GM18873 (cell line): Measurements from ENCODE around the gene OBP2A.
"Not testable (repeated sequence)": the region's sequence is repeated elsewhere in the genome, so short reads cannot be mapped to it uniquely, and the experiment has no call there.

Experiments used
- ATAC-seq: cut with Tn5 transposase; IDR thresholded peaks from one replicate; pipeline ENCODE4 v1.9.1; 2021; ENCODE audit warnings: mild to moderate bottlenecking, moderate library complexity, moderate number of reproducible peaks; ENCODE audit not compliant: unreplicated experiment, low FRiP score

Gene OBP2A

DNA sequence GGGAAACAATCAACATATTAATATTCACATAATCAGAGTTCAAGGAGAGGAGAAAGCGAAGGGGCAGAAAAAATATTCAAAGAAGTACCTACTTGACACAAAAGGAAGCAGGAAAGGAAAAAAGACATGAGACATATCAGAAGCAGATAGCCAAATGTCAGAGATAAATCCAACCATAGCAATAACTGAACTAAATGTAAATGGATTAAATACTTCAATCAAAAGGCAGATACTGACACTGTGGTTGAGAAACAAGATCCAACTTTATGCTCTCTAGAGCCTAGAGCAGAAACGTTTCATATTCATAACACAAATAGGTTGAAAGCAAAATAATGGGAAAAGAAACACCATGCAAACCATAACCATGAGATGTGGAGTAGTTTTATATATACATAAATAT, 36.5 kb upstream of the OBP2A start:
- ATAC-seq = no peak

DNA sequence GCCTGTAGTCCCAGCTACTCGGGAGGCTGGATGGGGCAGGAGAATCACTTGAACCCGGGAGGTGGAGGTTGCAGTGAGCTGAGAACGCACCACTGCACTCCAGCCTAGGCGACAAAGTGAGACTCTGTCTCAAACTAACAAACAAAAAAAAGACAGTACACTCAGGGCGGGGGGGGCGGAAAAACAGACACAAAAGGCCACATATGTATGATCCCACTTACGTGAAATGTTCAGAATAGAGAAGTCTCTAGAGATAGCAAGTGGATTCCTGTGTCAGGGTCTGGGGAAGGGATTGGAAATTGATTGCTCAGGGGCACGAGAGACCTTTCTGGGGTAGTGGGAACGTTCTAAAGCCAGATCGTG, 33.7 kb upstream of the OBP2A start:
- no peak for ATAC-seq

DNA sequence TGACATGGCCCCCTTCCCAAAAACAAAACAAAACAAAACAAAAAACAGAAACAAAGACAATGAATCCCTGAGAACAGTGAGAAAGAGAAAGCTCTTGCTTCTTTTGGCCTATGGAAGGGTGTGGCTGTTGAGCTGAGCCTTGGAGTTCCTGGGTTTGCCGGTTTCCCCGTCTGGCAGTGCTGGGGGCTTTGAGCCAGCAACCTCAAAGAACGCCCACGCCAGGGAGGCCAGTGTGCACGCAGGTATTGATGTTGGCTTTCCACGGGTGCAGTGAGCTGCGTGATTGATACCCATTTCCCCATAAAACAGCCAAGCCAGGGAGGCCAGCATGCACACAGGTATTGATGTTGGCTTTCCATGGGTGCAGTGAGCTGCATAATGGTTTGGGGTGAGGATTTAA, 33.0 kb upstream of the OBP2A start:
- ATAC-seq = no peak

DNA sequence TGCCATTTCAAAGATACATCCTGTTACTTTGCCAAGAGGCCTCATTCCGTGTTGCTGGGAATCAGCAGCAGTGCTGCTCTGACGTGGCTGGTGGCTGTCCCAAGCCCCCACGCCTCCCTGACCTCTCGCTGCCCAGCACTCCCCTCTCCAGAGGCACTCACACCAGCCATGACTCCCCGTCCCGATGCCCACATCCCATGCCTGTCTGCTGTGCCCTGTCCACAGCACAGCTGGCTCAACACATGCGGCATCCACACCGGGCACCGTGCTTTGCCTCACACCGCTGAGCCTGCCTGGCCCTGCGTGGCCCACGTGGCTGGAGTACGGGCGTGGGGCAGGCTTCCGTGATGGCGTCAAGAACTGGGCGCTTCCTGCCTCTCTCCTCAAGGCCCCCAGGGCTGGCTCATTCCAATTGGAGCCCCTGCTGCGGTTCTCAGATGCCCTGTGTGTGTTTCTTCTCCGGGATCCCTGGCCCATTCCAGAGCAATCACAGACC, 32.5 kb upstream of the OBP2A start:
- no peak for ATAC-seq

DNA sequence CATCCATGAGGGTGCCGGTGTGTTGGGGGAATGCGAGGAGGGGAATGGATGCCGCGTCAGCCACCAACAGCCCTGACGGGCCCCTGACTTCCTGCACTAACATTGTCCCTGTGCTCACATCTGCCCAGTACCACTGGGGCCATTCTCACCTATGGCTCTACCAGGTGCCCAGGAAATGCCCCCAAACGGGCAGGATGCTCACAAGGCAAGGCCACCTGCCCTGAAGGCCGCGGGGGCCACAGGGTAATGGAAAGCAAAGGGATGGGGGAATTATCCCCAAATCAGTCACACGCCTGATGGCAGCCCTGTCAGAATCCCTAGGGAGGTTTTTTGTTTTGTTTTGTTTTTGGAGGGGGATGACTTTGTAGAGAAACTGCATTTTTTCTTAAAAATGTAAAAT, 32.0 kb upstream of the OBP2A start:
- not testable (repeated sequence) for ATAC-seq

DNA sequence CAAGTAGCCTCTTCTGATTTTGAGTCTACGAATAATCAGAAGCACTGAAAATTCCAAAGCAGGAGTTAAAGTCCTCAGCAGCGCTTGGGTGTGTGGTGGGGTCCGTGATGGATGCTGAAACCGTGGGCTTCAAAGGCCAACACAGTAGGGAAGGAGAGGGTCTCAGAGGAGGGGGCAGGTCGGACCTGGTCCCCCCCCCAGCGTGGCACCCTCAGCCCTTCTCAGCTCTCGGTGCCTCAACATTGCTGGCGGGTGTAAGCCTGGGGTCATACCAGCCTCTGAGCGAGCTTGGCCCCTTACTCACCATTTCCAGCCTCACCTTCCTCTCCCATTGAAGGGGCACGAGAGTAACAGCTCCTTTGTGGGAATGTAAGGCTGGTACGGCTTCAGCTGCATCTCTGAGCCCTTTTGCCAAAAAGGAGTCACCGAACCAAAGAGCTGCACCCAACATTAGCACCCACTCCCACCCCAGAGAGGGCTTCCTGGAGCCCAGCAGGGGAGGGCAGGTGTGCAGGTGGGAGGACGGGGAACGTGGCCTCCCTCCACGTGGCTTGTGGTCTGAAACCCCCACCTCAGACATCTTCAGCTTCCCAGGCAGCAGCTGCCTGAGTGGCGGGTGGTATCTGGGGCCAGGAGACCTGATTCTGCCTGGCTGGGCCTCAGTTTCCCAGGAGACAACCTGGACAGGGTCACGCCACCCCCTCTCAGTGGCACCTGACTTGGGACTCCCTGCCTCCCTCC, 31.4 kb upstream of the OBP2A start:
- no peak for ATAC-seq

DNA sequence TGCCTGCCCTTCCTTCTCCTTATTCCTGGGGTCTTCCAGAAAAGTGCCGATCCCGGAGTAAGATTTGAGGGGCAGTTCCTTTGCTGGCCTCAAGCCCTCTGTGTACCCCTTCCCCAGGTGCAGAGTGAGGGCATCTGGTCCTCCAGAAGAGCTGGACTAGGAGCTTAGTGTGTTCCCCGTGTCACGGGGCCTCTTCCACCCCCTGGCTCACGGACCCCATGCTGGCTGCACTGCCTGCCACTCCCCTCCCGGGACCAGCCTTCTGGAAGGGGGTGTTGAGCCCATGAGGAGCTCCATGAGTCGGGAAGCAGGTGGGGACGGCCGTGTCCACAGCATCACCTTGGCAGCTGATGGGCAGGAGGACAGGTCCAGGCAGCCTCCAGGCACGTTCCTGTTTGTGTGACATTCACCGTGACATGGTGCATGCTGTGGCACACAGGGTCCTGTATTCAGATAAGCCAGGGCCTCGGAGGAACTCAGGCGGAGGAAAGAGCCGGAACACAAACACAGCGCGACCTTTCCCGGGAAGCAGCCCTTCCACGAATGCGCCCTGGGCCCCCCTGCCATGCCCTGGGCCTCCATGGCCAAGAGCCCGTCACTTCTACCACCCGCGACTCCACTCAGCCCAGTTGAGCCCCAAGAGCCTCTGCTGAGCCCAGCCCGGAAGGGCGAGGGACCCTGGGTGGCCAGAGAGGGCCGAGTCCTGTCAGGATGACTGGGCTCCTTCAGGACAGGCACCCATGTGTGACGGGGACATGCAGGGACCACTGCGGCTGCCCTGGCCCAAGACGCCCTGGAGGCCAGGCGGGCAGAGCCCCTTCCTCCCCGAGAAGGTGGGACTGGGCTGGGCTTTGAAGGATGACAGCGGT, 30.6 kb upstream of the OBP2A start:
- ATAC-seq = no peak

DNA sequence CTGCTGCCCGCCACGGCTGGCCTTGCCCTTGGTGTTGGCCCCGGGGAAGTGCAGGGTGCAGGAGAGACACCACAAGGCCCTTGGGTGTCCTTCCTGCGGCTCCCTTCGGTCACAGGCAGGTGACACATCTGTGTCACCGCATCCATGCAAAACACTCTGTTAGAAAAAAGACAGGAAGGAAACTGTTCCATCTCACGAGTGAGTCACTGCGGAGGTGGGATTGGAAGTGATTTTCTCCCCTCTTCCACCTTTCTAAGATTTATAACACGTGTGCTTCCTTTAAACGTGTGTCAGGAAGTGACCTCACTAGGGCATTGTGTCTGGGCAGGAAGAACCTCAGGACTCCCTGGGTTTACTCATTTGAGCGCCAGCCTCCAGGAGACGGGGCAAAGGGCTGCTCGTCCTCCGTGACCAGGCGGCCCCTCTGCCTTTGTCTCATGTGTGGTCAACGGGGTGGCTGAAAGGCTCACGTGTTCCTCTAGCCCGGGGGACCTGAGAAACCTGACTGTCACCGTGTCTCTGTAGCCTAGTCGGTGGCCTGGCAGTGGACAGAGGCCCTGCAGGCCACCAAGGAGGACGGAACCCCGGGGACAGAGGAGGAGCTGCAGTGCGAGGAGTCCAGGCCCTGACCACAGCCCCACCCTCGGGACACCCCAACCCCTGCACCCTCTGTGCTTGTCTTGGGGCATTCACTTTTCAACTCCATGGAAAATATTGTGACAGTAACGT, 29.6 kb upstream of the OBP2A start:
- ATAC-seq = no peak

DNA sequence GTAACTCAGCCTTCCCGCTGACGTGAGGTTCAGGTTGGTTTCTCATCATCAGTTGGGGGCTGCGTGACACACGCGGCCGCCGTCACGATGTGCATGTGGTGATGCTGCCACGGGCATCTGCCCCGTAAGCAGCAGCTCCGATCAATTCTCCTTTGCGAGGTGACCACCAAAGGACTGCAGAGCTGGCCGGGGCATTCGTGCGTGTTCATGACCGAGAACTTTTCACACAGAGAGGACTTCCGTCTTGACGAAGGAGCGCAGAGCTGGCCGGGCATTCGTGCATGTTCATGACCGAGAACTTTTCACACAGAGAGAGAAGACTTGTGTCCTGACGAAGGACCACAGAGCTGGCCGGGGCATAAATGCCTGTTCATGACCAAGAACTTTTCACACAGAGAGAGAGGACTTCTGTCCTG, 28.5 kb upstream of the OBP2A start:
- no peak for ATAC-seq

DNA sequence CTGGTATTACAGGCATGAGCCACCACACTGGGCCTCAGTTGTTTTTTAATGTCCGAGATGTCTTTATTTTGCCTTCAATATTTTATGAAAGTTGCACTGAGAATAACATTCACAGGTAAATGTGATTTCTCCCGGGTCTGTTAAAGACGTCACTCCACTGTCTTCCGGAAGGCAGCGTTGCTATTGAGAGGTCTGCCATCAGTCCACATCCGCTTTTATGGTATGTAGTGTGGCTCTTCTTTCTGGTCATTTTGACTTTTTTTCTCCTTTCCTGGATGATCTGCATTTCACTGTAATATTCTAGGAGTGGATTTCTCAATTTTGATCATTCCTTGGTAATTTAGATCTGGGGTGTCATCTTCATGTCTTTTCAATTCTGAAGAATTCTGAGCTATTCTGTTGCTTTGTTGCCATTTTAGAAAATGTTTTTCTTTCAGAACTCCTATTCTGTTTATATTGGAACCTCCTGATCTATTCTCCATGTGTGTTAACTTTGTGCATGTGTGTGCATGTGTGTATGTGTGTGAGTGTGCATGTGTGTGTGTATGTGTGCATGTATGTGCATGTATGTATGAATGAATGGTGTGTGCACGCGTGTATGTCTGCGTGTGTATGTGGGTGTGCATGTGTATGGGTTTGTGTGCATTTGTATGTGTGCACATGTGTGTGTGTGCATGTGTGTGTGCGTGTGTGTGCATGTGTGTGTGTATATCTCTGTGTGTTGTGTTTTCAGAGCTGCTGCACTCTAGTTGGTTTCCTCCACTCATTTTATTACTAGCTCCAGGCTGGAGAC, 26.6 kb upstream of the OBP2A start:
- no peak for ATAC-seq

DNA sequence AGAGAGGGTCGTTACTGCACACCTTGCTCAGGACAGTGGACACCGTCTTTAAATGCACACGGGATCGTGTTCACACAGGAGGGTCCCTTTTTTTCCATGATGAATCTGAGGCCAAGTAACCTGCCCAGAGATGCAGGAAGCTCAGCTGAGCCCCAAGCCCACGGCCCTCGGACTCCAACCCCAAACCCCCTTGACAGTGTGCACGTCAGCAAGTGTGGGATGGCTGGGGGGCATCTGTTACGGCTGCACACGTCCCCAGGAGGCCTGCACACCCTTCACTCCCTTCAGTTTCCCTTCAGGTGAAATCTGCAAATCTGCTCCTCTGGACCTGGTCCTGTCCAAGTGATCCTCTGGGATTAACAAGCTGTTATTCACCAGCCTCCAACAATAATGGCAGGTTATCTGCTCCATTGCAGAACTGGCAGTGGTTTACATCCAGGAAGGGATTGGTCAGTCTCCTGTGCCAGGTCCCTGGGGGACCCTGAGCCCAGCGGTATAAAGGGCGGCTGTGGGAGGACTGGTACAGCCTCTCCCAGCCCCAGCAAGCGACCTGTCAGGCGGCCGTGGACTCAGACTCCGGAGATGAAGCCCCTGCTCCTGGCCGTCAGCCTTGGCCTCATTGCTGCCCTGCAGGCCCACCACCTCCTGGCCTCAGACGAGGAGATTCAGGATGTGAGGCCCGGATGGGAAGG, 24.9 kb upstream of the OBP2A start, which contains the start of gene LCN1:
Gene LCN1 (plus strand): TSS at position 525 of the 692 bp plus-strand sequence. CDS start 58 bp downstream, at position 583.
- ATAC-seq = no peak

DNA sequence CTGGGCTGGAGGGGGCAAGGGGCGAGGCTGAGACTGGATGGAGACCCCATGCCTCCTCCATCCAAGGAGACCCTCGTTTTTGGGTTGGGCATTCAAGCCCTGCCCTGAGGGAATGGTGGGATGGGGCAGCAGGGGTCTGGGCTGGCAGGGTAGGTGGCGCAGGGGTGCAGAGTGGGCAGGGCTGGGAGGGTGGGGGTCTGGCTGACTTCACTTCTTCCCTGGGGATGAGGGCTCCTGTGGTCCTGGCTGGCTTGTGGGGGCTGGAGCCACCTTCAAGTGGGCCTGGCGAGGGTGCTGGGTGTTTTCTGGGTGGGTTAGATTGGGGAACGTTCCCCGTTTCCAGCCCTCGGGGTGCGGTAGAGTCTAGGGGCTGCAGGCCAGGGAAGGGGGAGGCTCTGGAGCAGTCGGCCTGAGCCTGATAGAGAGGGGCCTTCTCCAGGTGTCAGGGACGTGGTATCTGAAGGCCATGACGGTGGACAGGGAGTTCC, 24.3 kb upstream of the OBP2A start:
- no peak for ATAC-seq

DNA sequence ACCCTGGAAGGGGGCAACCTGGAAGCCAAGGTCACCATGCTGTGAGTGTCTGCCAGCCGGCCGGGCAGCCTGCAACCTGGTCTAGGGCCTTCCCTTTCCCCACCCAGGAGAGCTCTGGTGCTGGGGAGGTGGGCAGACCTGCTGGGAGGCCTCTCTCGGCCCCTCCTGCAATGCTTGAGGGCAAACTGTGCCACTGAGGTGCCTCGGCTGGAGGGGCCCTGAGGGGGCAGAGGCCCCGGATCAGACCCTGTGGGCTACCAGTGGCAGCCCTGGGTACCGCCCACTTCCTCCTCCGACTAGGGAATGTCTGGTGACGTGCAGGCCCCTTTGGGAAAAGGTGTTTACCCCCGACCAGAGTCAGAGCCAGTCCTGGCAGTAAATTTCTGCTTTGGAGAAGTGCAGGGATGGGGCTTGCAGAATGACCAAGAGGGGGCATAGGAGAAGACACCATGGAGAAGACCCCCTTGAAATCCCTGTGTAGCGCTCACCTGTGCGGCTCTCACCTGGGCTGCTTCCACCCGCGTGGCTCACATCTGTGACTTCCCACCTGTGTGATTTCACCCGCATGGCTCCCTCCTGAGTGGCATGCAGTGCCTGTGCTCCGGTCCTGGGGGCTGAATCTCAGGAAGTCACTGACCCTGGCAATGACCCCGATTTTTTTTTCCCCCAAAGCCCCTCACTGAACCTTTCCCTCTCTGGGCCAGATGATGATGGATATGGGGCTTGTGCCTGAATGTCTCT, 23.6 kb upstream of the OBP2A start:
- ATAC-seq = no peak

DNA sequence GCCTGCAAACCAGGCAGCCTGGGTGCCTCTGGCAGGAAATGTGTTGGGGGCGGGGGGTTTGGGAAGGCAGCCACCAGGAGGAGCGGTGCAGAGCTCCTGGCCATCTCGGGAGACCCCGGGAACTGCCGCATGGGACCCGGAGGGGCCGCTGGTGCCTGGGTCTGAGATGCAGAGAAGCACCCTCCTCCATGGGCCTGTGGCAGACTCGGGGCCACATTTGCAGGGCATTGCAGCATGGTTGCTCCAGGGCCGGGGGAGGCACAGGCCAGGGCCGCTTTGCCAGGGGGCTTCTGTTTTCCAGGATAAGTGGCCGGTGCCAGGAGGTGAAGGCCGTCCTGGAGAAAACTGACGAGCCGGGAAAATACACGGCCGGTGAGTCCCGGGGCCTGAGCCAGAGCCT, 23.0 kb upstream of the OBP2A start:
- ATAC-seq = no peak

DNA sequence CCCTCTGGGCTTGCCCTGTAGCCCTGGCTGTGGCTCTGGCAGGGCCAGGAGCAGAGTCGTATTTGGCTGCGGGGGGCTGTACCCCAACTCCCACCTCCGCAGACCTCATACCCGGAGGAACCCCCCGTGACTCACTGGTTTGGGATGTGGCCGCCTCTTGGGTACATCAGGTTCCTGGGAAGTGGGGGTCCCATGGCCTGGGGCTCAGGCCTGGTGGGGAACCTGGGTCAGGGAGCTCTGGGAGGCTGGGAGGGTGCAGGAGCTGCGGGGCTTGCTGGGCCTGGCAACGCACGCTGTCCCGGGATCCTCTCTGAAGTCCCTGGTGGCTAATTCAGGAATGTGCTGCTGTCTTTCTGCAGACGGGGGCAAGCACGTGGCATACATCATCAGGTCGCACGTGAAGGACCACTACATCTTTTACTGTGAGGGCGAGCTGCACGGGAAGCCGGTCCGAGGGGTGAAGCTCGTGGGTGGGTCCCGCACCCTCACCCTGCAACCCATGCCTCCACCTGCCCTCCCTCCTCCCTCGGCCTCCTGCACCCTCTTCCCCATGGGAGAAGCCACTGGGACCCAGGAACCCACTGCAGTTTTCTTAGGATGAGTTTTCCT, 22.3 kb upstream of the OBP2A start:
- ATAC-seq = no peak

DNA sequence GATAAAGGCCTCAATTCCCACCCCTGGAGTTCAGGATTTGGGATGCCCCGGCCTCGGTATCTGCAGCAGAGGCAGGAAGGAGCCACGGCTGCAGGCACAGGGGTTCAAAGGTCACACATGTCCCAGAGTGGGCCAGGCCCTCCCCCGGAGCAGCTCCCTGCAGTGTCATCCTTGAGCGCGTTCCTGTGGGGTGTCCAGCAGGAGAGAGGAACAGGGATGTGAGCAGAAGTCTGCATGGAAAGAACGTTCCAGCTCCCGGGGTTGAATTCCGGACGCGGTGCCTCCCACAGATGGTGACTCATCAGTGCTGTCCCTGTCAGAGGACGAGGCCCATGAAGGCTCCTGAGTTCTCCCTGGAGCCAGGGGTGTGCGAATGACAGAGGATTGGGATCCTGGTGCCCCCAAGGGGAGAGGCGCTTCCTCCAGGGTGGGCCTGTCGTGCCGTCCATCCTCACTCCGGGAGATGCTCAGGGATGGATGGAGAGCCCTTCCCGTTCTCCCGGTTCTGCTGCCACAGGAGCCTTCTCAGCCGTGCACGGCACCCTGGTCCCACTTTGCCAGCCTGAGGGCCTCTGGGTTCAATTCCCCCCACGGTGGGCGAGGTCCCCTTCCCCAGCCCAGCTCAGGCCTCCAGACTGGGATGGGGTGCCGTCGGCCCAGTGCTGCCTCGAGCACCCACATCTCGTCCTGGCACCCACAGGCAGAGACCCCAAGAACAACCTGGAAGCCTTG, 21.6 kb upstream of the OBP2A start:
- no peak for ATAC-seq

DNA sequence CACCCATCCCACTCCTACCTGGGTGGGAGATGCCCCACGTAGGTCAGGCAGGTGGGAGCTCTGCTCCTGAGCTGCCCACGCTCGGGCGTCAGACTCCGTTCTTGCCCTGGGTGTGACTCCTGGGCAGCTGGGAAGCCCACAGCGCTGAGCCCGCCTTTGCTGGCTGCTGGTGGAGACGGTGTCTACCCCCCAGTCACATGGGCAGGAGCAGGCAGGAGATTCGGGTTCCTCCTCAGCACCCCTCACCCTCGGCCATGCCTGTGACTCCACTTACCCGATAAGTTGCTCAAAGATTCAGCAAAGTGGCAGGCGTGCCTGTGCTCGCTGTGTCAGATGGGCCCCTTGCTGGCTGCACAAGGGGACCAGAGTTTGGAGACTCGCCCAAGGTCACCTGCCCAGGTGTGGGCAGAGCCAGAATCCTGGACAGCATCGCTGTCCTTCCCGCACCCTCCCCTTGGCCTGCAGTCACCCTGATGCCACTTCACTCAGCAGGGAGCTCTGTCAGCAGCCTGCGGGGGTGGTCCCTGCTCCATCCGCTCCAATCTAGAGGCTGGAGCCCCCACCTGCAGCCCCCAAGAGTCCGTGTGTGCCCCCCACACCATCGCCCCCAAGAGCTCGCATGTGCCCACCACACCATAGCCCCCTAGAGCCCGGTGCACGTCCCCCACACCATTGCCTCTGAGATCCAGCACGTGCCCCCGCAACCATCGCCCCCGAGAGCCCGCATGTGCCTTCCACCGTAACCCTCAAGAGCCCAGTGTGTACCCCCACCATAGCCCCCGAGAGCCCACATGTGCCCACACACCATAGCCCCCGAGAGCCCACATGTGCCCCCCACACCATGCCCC, 20.5 kb upstream of the OBP2A start:
- no peak for ATAC-seq
